HepG2 (cell line): ENCODE data around the gene TUBB4B. TPM values are rescaled to one million over a fixed set of nuclear protein-coding genes. Genes with fewer than 3 reads are reported as not detected.

Source experiments
- ATAC-seq: fragments of 200-7000 bp; cut with Tn5 transposase; 3 replicates; pipeline ENCODE4 v1.9.1; 2020; ENCODE audit warnings: mild to moderate bottlenecking, moderate library complexity
- BruUV-seq: library from RNA; stranded (reverse); fragments of 400-500 nt; replicated peaks from 2 replicates; lab custom pipeline; 2021; lab: Mats Ljungman, UMichigan
- CTCF ChIA-PET: fragments of 300-600 bp; formaldehyde crosslinking; extraction: SDS; loops from one replicate; lab custom pipeline; 2021; ENCODE audit warnings: low total read pairs, inconsistent platforms, low intra/inter-chr PET ratio; lab: Yijun Ruan, JAX
- POLR2A ChIA-PET: fragments of 350-600 bp; sonication (Branson Sonifier 250); formaldehyde crosslinking; loops from one replicate; lab custom pipeline; 2020; ENCODE audit warnings: antibody characterized with exemption, inconsistent platforms; lab: Yijun Ruan, JAX
- DNase-seq: peaks from one replicate; pipeline ENCODE4 v3.0.0-alpha.2; 2015; ENCODE audit warnings: low spot score
- FAIRE-seq: peaks from 3 replicates; lab custom pipeline; 2011; peaks lifted over from hg19 to GRCh38; lab: Jason Lieb, UNC
- H2AFZ ChIP-seq: one replicate; pipeline ENCODE4 v1.6.1; 2011; ENCODE audit warnings: low read length, inconsistent platforms
- H3K27ac ChIP-seq: fragments of 300-600 bp; 3 replicates; pipeline ENCODE4 v1.8.0; 2011; ENCODE audit warnings: mixed run types, mild to moderate bottlenecking, mixed read lengths, low read length, inconsistent platforms; ENCODE audit not compliant: insufficient read depth; ENCODE audit errors: extremely low read length
- H3K27me3 ChIP-seq, 2 experiments: fragments of 200-600 bp in 1 of 2; 2 replicates in 1 of 2; 3 replicates in 1 of 2; pipeline versions ENCODE4 v1.6.0 to v1.8.0; 2011; ENCODE audit warnings: low read length in 2 of 2, mild to moderate bottlenecking in 2 of 2, moderate library complexity in 2 of 2, inconsistent platforms in 1 of 2; ENCODE audit not compliant: insufficient read depth in 2 of 2, control insufficient read depth in 1 of 2
- H3K36me3 ChIP-seq, 2 experiments: fragments of 200-600 bp in 1 of 2; replicated peaks in 1 of 2; 2 replicates in 1 of 2; 3 replicates in 1 of 2; pipeline versions ENCODE4 v1.5.1 to v1.8.0; 2011; ENCODE audit warnings: low read length in 2 of 2, inconsistent platforms in 1 of 2; ENCODE audit not compliant: insufficient read depth in 2 of 2, control insufficient read depth in 1 of 2
- H3K4me1 ChIP-seq: 2 replicates; pipeline ENCODE4 v1.5.1; 2012; ENCODE audit warnings: low read length, inconsistent platforms; ENCODE audit not compliant: insufficient read depth
- H3K4me2 ChIP-seq: 2 replicates; pipeline ENCODE4 v1.6.0; 2011; ENCODE audit warnings: low read depth, low read length, inconsistent platforms
- H3K4me3 ChIP-seq, 3 experiments: fragments of 200-600 bp in 1 of 3; sonication (generic), shearing (Covaris generic) in 1 of 3; replicated peaks in 1 of 3; 2 replicates each; pipeline ENCODE4 v1.5.1; 2011 to 2016; ENCODE audit warnings: low read length in 3 of 3, inconsistent platforms in 2 of 3, low read depth in 2 of 3, mild to moderate bottlenecking in 2 of 3, control low read depth in 1 of 3, mixed read lengths in 1 of 3; ENCODE audit not compliant: insufficient read depth in 1 of 3
- H3K79me2 ChIP-seq: one replicate; pipeline ENCODE4 v1.6.1; 2011; ENCODE audit warnings: low read length, inconsistent platforms; ENCODE audit not compliant: insufficient read depth
- H3K9ac ChIP-seq: 2 replicates; pipeline ENCODE4 v1.6.0; 2011; ENCODE audit warnings: mild to moderate bottlenecking, low read depth, low read length, inconsistent platforms; ENCODE audit not compliant: insufficient read depth
- H3K9me3 ChIP-seq: 2 replicates; pipeline ENCODE4 v1.5.1; 2012; ENCODE audit warnings: mild to moderate bottlenecking, low read length
- H4K20me1 ChIP-seq: 2 replicates; pipeline ENCODE4 v1.6.0; 2011; ENCODE audit warnings: inconsistent platforms, mild to moderate bottlenecking, low read length, moderate library complexity; ENCODE audit not compliant: insufficient read depth
- FOXC1 ChIP-seq: sonication (generic); formaldehyde crosslinking; IDR thresholded peaks from 2 replicates; pipeline ENCODE4 v1.8.0; 2022; ENCODE audit warnings: mild to moderate bottlenecking, missing genetic modification reagents, borderline replicate concordance
- HNF4A ChIP-seq: sonication (generic); formaldehyde crosslinking; IDR thresholded peaks from 2 replicates; pipeline ENCODE4 v1.4.0; 2020; ENCODE audit warnings: missing genetic modification reagents
- NCOA2 ChIP-seq: sonication (generic); formaldehyde crosslinking; IDR thresholded peaks from 2 replicates; pipeline ENCODE4 v1.8.0; 2022; ENCODE audit warnings: inconsistent platforms
- NR2F1 ChIP-seq, 2 experiments: fragments of 450-650 bp in 1 of 2; formaldehyde crosslinking in 1 of 2; IDR thresholded peaks; 2 replicates each; pipeline versions ENCODE4 v1.5.0 to v1.6.1; 2016 to 2020; ENCODE audit warnings: mild to moderate bottlenecking in 1 of 2, missing compliant biosample characterization in 1 of 2, missing genetic modification reagents in 1 of 2, moderate library complexity in 1 of 2
- ZNF296 ChIP-seq: sonication (generic); formaldehyde crosslinking; conservative IDR thresholded peaks from 2 replicates; pipeline ENCODE4 v1.5.0; 2020; ENCODE audit warnings: mild to moderate bottlenecking, missing genetic modification reagents
- ZNF451 ChIP-seq: sonication (generic); formaldehyde crosslinking; IDR thresholded peaks from 2 replicates; pipeline ENCODE4 v1.5.0; 2020; ENCODE audit warnings: mild to moderate bottlenecking, missing genetic modification reagents
- ZNF749 ChIP-seq: sonication (generic); formaldehyde crosslinking; IDR thresholded peaks from 2 replicates; pipeline ENCODE4 v1.8.0; 2022; ENCODE audit warnings: mild to moderate bottlenecking, missing genetic modification reagents, moderate library complexity, borderline replicate concordance
- ZNF777 ChIP-seq: sonication (generic); formaldehyde crosslinking; IDR thresholded peaks from 2 replicates; pipeline ENCODE4 v1.4.0; 2020; ENCODE audit warnings: missing genetic modification reagents
- ZNF879 ChIP-seq: sonication (generic); formaldehyde crosslinking; IDR thresholded peaks from 2 replicates; pipeline ENCODE4 v1.8.1; 2023; ENCODE audit warnings: missing genetic modification reagents
- WGBS: methylation state at CpG from one replicate; pipeline ENCODE4 v1.1.6; 2017; ENCODE audit warnings: low lambda C conversion rate; 5-methylcytosine and 5-hydroxymethylcytosine counted together
- in situ Hi-C: cut with HindIII; loops from 2 replicates; pipeline ENCODE4 v1.10.0; 2017; ENCODE audit warnings: low pct_unique_long_range_greater_than_20kb; ENCODE audit not compliant: extremely low pct_ligation_motif_present
- intact Hi-C: fragments of 100-400 bp; cut with micrococcal nuclease; formaldehyde crosslinking; loops from one replicate; pipeline ENCODE4 v1.10.0; 2022; ENCODE audit not compliant: unreplicated experiment
- polyA plus RNA-seq, 8 experiments: library from polyadenylated mRNA; depleted of rRNA in 3 of 8; stranded (reverse) in 7 of 8; unstranded in 1 of 8; fragments of >200 nt; fragmentation: Illumina TruSeq in 4 of 8; extraction: Trizol in 4 of 8; gene quantifications; 2 replicates each; pipeline versions ENCODE4 v1.2.1 to v1.2.3, GENCODE V29; 2011 to 2016; ENCODE audit warnings: low read depth in 4 of 8, missing spikeins in 1 of 8, mixed read lengths in 1 of 8; ENCODE audit not compliant: insufficient read depth in 1 of 8
- total RNA-seq, 5 experiments: library from RNA; depleted of rRNA; stranded (reverse); fragments of >200 nt; fragmentation: Illumina TruSeq; extraction: Trizol; gene quantifications; 2 replicates each; pipeline ENCODE4 v1.2.3, GENCODE V29; 2016; ENCODE audit warnings: low read depth in 1 of 5
- TF ChIP-seq, protein P1 (sequence below): IDR thresholded peaks from 2 replicates; pipeline ENCODE4 v1.6.1; 2012; ENCODE audit warnings: low read length, improper control_type of control experiment
- TF ChIP-seq, protein P2 (sequence below): sonication (generic); formaldehyde crosslinking; IDR thresholded peaks from 2 replicates; pipeline ENCODE4 v1.4.0; 2020; ENCODE audit warnings: missing genetic modification reagents
- TF ChIP-seq, protein P3 (sequence below): sonication (generic); formaldehyde crosslinking; IDR thresholded peaks from 2 replicates; pipeline ENCODE4 v1.4.0; 2020; ENCODE audit warnings: missing genetic modification reagents
- TF ChIP-seq, protein P4 (sequence below): sonication (generic); formaldehyde crosslinking; conservative IDR thresholded peaks from 2 replicates; pipeline ENCODE4 v1.5.0; 2020; ENCODE audit warnings: missing genetic modification reagents

The TUBB4B gene
- total and polyA plus RNA-seq, 2 of the 13 experiments (the other 11 are each of a cell fraction or from before 2014, with no cell fraction given), result 182 to 412 TPM

DNA sequence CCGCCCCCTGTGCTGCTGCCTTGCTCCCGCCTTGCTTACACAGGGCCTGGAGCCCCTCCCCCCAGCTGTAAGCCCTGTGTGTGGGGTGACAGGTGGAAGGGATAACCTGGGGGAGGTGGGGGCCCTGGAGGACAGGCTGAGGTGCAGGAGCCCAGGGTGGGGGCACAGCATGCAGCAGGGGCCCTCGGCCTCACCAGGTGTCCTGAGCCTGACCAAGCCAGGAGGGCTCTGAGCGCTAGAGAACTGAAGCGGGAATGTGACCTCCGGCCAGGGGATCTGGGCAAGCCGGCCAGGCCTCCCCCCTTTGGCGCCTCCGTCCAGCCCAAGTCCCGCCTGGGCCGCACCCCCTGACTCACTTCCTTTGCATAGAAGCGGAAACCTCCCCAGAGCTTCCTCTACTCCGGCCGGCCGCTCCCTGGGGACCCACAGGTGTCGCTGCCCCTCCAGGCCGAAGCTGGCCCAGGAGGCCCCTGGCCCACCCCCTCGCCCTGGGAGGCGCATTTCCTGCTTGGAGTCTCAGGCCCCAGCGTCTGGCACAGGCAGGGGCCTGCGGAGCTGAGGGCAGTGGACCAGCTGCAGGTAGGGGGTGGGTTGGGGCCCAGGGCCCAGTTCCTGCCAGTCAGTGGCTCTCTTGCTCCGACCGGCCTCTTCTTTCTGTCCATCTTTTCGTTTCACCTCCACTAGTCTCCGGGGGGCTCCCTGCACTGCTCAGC is 36.4 kb downstream of the TUBB4B start, which contains the start of gene TOR4A:
Gene TOR4A (plus strand): TSS at position 398 of the 713 bp plus-strand sequence. CDS start 964 bp downstream, outside the sequence.
- peak; percentile 87 for ATAC-seq
- intact Hi-C loops (no loop called here), in situ Hi-C loops (no loop called here)
- H3K36me3 ChIP-seq, result peaks cover 2 to 13% of the 10 kb centered on the region in 2 experiments; a peak in 3 of 5 replicates
- H3K4me2 ChIP-seq, result peak within 1 kb of the TSS; percentile 88
- POLR2A ChIA-PET, result interaction anchor here (0.7 to 2.8 kb wide), 31 partner anchors 9 to 341 kb away, joined by 3 to 78 read pairs (median 7); partner anchors contain the start of genes ENTPD8, EXD3, MAN1B1 and NELFB
- H3K27me3 ChIP-seq, result no peaks in the 10 kb centered on the region; a peak in 1 of 5 replicates
- 4% methylated on average over 6 of the region's 25 CpGs for WGBS
- no peaks in the 10 kb centered on the region for H3K9me3 ChIP-seq
- peak; percentile 94 for DNase-seq
- no peaks in the 10 kb centered on the region for H4K20me1 ChIP-seq
- peak within 1 kb of the TSS; percentile 90 for H3K27ac ChIP-seq
- no TSS peak for BruUV-seq
- peak within 1 kb of the TSS; percentile 87 to 90 (median 88) for H3K4me3 ChIP-seq
- peak within 1 kb of the TSS; percentile 82 for H3K9ac ChIP-seq
- CTCF ChIA-PET, result interaction anchor here (0.6 to 1.0 kb wide), 2 partner anchors 41 to 231 kb away, joined by 3 to 4 read pairs; no protein-coding TSS in a partner anchor
- no peak within 1 kb of the TSS for H2AFZ ChIP-seq
- peaks cover 6% of the 10 kb centered on the region for H3K79me2 ChIP-seq
- FAIRE-seq, result peak; percentile 80
- H3K4me1 ChIP-seq, result peaks cover 21% of the 10 kb centered on the region
- TF ChIP-seq, protein P1, sequence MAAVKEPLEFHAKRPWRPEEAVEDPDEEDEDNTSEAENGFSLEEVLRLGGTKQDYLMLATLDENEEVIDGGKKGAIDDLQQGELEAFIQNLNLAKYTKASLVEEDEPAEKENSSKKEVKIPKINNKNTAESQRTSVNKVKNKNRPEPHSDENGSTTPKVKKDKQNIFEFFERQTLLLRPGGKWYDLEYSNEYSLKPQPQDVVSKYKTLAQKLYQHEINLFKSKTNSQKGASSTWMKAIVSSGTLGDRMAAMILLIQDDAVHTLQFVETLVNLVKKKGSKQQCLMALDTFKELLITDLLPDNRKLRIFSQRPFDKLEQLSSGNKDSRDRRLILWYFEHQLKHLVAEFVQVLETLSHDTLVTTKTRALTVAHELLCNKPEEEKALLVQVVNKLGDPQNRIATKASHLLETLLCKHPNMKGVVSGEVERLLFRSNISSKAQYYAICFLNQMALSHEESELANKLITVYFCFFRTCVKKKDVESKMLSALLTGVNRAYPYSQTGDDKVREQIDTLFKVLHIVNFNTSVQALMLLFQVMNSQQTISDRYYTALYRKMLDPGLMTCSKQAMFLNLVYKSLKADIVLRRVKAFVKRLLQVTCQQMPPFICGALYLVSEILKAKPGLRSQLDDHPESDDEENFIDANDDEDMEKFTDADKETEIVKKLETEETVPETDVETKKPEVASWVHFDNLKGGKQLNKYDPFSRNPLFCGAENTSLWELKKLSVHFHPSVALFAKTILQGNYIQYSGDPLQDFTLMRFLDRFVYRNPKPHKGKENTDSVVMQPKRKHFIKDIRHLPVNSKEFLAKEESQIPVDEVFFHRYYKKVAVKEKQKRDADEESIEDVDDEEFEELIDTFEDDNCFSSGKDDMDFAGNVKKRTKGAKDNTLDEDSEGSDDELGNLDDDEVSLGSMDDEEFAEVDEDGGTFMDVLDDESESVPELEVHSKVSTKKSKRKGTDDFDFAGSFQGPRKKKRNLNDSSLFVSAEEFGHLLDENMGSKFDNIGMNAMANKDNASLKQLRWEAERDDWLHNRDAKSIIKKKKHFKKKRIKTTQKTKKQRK, result no peak
- TF ChIP-seq ZNF749 (CRISPR knock-in tag), result 0 out of 2 replicates have a peak, but pooled peaks have one; percentile 13
- TF ChIP-seq, protein P2, sequence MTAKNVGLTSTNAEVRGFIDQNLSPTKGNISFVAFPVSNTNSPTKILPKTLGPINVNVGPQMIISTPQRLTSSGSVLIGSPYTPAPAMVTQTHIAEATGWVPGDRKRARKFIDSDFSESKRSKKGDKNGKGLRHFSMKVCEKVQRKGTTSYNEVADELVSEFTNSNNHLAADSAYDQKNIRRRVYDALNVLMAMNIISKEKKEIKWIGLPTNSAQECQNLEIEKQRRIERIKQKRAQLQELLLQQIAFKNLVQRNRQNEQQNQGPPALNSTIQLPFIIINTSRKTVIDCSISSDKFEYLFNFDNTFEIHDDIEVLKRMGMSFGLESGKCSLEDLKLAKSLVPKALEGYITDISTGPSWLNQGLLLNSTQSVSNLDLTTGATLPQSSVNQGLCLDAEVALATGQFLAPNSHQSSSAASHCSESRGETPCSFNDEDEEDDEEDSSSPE, result peak; percentile 74
- TF ChIP-seq ZNF296 (CRISPR knock-in tag), result no peak
- 0 out of 2 replicates have a peak, but pooled peaks have one; percentile 31 for TF ChIP-seq HNF4A (CRISPR knock-in tag)
- peak; percentile 55; the same call in 1 of the 2 replicates for TF ChIP-seq ZNF451 (CRISPR knock-in tag)
- TF ChIP-seq FOXC1 (CRISPR knock-in tag), result no peak; the same call in 1 of the 2 replicates
- peak; percentile 65 for TF ChIP-seq ZNF777 (CRISPR knock-in tag)
- TF ChIP-seq, protein P3, sequence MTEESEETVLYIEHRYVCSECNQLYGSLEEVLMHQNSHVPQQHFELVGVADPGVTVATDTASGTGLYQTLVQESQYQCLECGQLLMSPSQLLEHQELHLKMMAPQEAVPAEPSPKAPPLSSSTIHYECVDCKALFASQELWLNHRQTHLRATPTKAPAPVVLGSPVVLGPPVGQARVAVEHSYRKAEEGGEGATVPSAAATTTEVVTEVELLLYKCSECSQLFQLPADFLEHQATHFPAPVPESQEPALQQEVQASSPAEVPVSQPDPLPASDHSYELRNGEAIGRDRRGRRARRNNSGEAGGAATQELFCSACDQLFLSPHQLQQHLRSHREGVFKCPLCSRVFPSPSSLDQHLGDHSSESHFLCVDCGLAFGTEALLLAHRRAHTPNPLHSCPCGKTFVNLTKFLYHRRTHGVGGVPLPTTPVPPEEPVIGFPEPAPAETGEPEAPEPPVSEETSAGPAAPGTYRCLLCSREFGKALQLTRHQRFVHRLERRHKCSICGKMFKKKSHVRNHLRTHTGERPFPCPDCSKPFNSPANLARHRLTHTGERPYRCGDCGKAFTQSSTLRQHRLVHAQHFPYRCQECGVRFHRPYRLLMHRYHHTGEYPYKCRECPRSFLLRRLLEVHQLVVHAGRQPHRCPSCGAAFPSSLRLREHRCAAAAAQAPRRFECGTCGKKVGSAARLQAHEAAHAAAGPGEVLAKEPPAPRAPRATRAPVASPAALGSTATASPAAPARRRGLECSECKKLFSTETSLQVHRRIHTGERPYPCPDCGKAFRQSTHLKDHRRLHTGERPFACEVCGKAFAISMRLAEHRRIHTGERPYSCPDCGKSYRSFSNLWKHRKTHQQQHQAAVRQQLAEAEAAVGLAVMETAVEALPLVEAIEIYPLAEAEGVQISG (CRISPR knock-in tag), result peak; percentile 84
- TF ChIP-seq ZNF879 (CRISPR knock-in tag), result 0 out of 2 replicates have a peak, but pooled peaks have one; percentile 23
- TF ChIP-seq, protein P4, sequence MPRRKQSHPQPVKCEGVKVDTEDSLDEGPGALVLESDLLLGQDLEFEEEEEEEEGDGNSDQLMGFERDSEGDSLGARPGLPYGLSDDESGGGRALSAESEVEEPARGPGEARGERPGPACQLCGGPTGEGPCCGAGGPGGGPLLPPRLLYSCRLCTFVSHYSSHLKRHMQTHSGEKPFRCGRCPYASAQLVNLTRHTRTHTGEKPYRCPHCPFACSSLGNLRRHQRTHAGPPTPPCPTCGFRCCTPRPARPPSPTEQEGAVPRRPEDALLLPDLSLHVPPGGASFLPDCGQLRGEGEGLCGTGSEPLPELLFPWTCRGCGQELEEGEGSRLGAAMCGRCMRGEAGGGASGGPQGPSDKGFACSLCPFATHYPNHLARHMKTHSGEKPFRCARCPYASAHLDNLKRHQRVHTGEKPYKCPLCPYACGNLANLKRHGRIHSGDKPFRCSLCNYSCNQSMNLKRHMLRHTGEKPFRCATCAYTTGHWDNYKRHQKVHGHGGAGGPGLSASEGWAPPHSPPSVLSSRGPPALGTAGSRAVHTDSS (CRISPR knock-in tag), result no peak
- 0 out of 4 replicates have a peak, but pooled peaks of 1 of the 2 experiments have one; percentile 34 for TF ChIP-seq NR2F1 (CRISPR knock-in tag; IDR thresholded peaks at IDR 0.05)
- peak; percentile 52; the same call in 1 of the 2 replicates for TF ChIP-seq NCOA2 (CRISPR knock-in tag)
